HepG2 (cell line): ENCODE results near the gene CXCR4. TPM values are rescaled to one million over a fixed set of nuclear protein-coding genes. Genes with fewer than 3 reads are reported as not detected.

Experiments used
- ATAC-seq: fragments of 200-7000 bp; cut with Tn5 transposase; 3 replicates; pipeline ENCODE4 v1.9.1; 2020; ENCODE audit warnings: mild to moderate bottlenecking, moderate library complexity
- BruUV-seq: library from RNA; stranded (reverse); fragments of 400-500 nt; replicated peaks from 2 replicates; lab custom pipeline; 2021; lab: Mats Ljungman, UMichigan
- CTCF ChIA-PET: fragments of 300-600 bp; formaldehyde crosslinking; extraction: SDS; loops from one replicate; lab custom pipeline; 2021; ENCODE audit warnings: low total read pairs, inconsistent platforms, low intra/inter-chr PET ratio; lab: Yijun Ruan, JAX
- POLR2A ChIA-PET: fragments of 350-600 bp; sonication (Branson Sonifier 250); formaldehyde crosslinking; loops from one replicate; lab custom pipeline; 2020; ENCODE audit warnings: antibody characterized with exemption, inconsistent platforms; lab: Yijun Ruan, JAX
- DNase-seq: peaks from one replicate; pipeline ENCODE4 v3.0.0-alpha.2; 2015; ENCODE audit warnings: low spot score
- FAIRE-seq: peaks from 3 replicates; lab custom pipeline; 2011; peaks lifted over from hg19 to GRCh38; lab: Jason Lieb, UNC
- H2AFZ ChIP-seq: one replicate; pipeline ENCODE4 v1.6.1; 2011; ENCODE audit warnings: low read length, inconsistent platforms
- H3K27ac ChIP-seq: fragments of 300-600 bp; 3 replicates; pipeline ENCODE4 v1.8.0; 2011; ENCODE audit warnings: mixed run types, mild to moderate bottlenecking, mixed read lengths, low read length, inconsistent platforms; ENCODE audit not compliant: insufficient read depth; ENCODE audit errors: extremely low read length
- H3K27me3 ChIP-seq, 2 experiments: fragments of 200-600 bp in 1 of 2; 2 replicates in 1 of 2; 3 replicates in 1 of 2; pipeline versions ENCODE4 v1.6.0 to v1.8.0; 2011; ENCODE audit warnings: low read length in 2 of 2, mild to moderate bottlenecking in 2 of 2, moderate library complexity in 2 of 2, inconsistent platforms in 1 of 2; ENCODE audit not compliant: insufficient read depth in 2 of 2, control insufficient read depth in 1 of 2
- H3K36me3 ChIP-seq, 2 experiments: fragments of 200-600 bp in 1 of 2; replicated peaks in 1 of 2; 2 replicates in 1 of 2; 3 replicates in 1 of 2; pipeline versions ENCODE4 v1.5.1 to v1.8.0; 2011; ENCODE audit warnings: low read length in 2 of 2, inconsistent platforms in 1 of 2; ENCODE audit not compliant: insufficient read depth in 2 of 2, control insufficient read depth in 1 of 2
- H3K4me1 ChIP-seq: 2 replicates; pipeline ENCODE4 v1.5.1; 2012; ENCODE audit warnings: low read length, inconsistent platforms; ENCODE audit not compliant: insufficient read depth
- H3K4me2 ChIP-seq: 2 replicates; pipeline ENCODE4 v1.6.0; 2011; ENCODE audit warnings: low read depth, low read length, inconsistent platforms
- H3K4me3 ChIP-seq, 3 experiments: fragments of 200-600 bp in 1 of 3; sonication (generic), shearing (Covaris generic) in 1 of 3; replicated peaks in 1 of 3; 2 replicates each; pipeline ENCODE4 v1.5.1; 2011 to 2016; ENCODE audit warnings: low read length in 3 of 3, inconsistent platforms in 2 of 3, low read depth in 2 of 3, mild to moderate bottlenecking in 2 of 3, control low read depth in 1 of 3, mixed read lengths in 1 of 3; ENCODE audit not compliant: insufficient read depth in 1 of 3
- H3K79me2 ChIP-seq: one replicate; pipeline ENCODE4 v1.6.1; 2011; ENCODE audit warnings: low read length, inconsistent platforms; ENCODE audit not compliant: insufficient read depth
- H3K9ac ChIP-seq: 2 replicates; pipeline ENCODE4 v1.6.0; 2011; ENCODE audit warnings: mild to moderate bottlenecking, low read depth, low read length, inconsistent platforms; ENCODE audit not compliant: insufficient read depth
- H3K9me3 ChIP-seq: 2 replicates; pipeline ENCODE4 v1.5.1; 2012; ENCODE audit warnings: mild to moderate bottlenecking, low read length
- H4K20me1 ChIP-seq: 2 replicates; pipeline ENCODE4 v1.6.0; 2011; ENCODE audit warnings: inconsistent platforms, mild to moderate bottlenecking, low read length, moderate library complexity; ENCODE audit not compliant: insufficient read depth
- ATM ChIP-seq: fragments of 450-650 bp; IDR thresholded peaks from 2 replicates; pipeline ENCODE4 v1.7.1; 2017; ENCODE audit warnings: mild to moderate bottlenecking, borderline replicate concordance
- FOXA3 ChIP-seq: IDR thresholded peaks from 2 replicates; pipeline ENCODE4 v1.6.1; 2016; ENCODE audit warnings: missing genetic modification reagents, missing compliant biosample characterization
- HIC2 ChIP-seq: sonication (generic); formaldehyde crosslinking; IDR thresholded peaks from 2 replicates; pipeline ENCODE4 v1.9.0; 2022; ENCODE audit warnings: low read depth, missing genetic modification reagents
- HOMEZ ChIP-seq: IDR thresholded peaks from 2 replicates; pipeline ENCODE4 v1.6.1; 2016; ENCODE audit warnings: low read depth
- ISX ChIP-seq: sonication (generic); formaldehyde crosslinking; conservative IDR thresholded peaks from 2 replicates; pipeline ENCODE4 v1.5.0; 2020; ENCODE audit warnings: missing genetic modification reagents
- KDM4B ChIP-seq: sonication (generic); formaldehyde crosslinking; IDR thresholded peaks from 2 replicates; pipeline ENCODE4 v1.4.0; 2020; ENCODE audit warnings: missing genetic modification reagents
- KLF11 ChIP-seq: IDR thresholded peaks from 2 replicates; pipeline ENCODE4 v1.6.1; 2016; ENCODE audit warnings: missing compliant biosample characterization
- MXD3 ChIP-seq: IDR thresholded peaks from 2 replicates; pipeline ENCODE4 v1.6.1; 2016; ENCODE audit warnings: mild to moderate bottlenecking, missing biosample characterization, missing genetic modification reagents
- NBN ChIP-seq: fragments of 450-650 bp; conservative IDR thresholded peaks from 2 replicates; pipeline ENCODE4 v1.6.1; 2017
- NFE2 ChIP-seq: sonication (generic); formaldehyde crosslinking; IDR thresholded peaks from 2 replicates; pipeline ENCODE4 v1.4.0; 2020; ENCODE audit warnings: missing genetic modification reagents
- NFYB ChIP-seq: sonication (generic); formaldehyde crosslinking; IDR thresholded peaks from 2 replicates; pipeline ENCODE4 v1.4.0; 2020; ENCODE audit warnings: missing genetic modification reagents
- NR2F6 ChIP-seq, 2 experiments: IDR thresholded peaks; 2 replicates each; pipeline ENCODE4 v1.6.1; 2016; ENCODE audit warnings: antibody characterized with exemption in 1 of 2, mild to moderate bottlenecking in 1 of 2
- SP140L ChIP-seq: sonication (generic); formaldehyde crosslinking; IDR thresholded peaks from 2 replicates; pipeline ENCODE4 v1.4.0; 2020; ENCODE audit warnings: missing genetic modification reagents, borderline replicate concordance
- SSRP1 ChIP-seq: IDR thresholded peaks from 2 replicates; pipeline ENCODE4 v1.6.1; 2016; ENCODE audit warnings: control low read depth
- TAF1 ChIP-seq: sonication (generic); formaldehyde crosslinking; IDR thresholded peaks from 2 replicates; pipeline ENCODE4 v1.4.0; 2020; ENCODE audit warnings: missing genetic modification reagents
- TEF ChIP-seq: sonication (generic); formaldehyde crosslinking; IDR thresholded peaks from 2 replicates; pipeline ENCODE4 v1.5.0; 2020; ENCODE audit warnings: missing genetic modification reagents
- ZFP36 ChIP-seq: fragments of 150-350 bp; IDR thresholded peaks from 2 replicates; pipeline ENCODE4 v1.6.1; 2018; ENCODE audit warnings: borderline replicate concordance, low read length, low read depth; ENCODE audit not compliant: partially characterized antibody
- ZNF331 ChIP-seq: sonication (generic); formaldehyde crosslinking; IDR thresholded peaks from 2 replicates; pipeline ENCODE4 v1.4.0; 2020; ENCODE audit warnings: missing genetic modification reagents
- ZNF576 ChIP-seq: sonication (generic); formaldehyde crosslinking; IDR thresholded peaks from 2 replicates; pipeline ENCODE4 v1.4.0; 2020; ENCODE audit warnings: mild to moderate bottlenecking, missing genetic modification reagents
- WGBS: methylation state at CpG from one replicate; pipeline ENCODE4 v1.1.6; 2017; ENCODE audit warnings: low lambda C conversion rate; 5-methylcytosine and 5-hydroxymethylcytosine counted together
- in situ Hi-C: cut with HindIII; loops from 2 replicates; pipeline ENCODE4 v1.10.0; 2017; ENCODE audit warnings: low pct_unique_long_range_greater_than_20kb; ENCODE audit not compliant: extremely low pct_ligation_motif_present
- intact Hi-C: fragments of 100-400 bp; cut with micrococcal nuclease; formaldehyde crosslinking; loops from one replicate; pipeline ENCODE4 v1.10.0; 2022; ENCODE audit not compliant: unreplicated experiment
- polyA plus RNA-seq, 8 experiments: library from polyadenylated mRNA; depleted of rRNA in 3 of 8; stranded (reverse) in 7 of 8; unstranded in 1 of 8; fragments of >200 nt; fragmentation: Illumina TruSeq in 4 of 8; extraction: Trizol in 4 of 8; gene quantifications; 2 replicates each; pipeline versions ENCODE4 v1.2.1 to v1.2.3, GENCODE V29; 2011 to 2016; ENCODE audit warnings: low read depth in 4 of 8, missing spikeins in 1 of 8, mixed read lengths in 1 of 8; ENCODE audit not compliant: insufficient read depth in 1 of 8
- total RNA-seq, 5 experiments: library from RNA; depleted of rRNA; stranded (reverse); fragments of >200 nt; fragmentation: Illumina TruSeq; extraction: Trizol; gene quantifications; 2 replicates each; pipeline ENCODE4 v1.2.3, GENCODE V29; 2016; ENCODE audit warnings: low read depth in 1 of 5

CXCR4 gene
- total and polyA plus RNA-seq, 2 of the 13 experiments (the other 11 are each of a cell fraction or from before 2014, with no cell fraction given): 0.34 to 0.55 TPM

- Histone ChIP-seq H3K9ac (no peak overlapping the region), H3K4me3 (no peak overlapping the region), H3K79me2 (no peaks in the 10 kb centered on the region), H3K36me3 (no peaks in the 10 kb centered on the region), H2AFZ (no peak overlapping the region), H3K27ac (no peak overlapping the region), H3K27me3 (peaks cover 0 to 10% of the 10 kb centered on the region in 2 experiments; a peak in 4 of 5 replicates), H3K4me2 (no peak overlapping the region), H3K9me3 (no peaks in the 10 kb centered on the region), H3K4me1 (no peaks in the 10 kb centered on the region), H4K20me1 (no peaks in the 10 kb centered on the region)
- DNase-seq (no peak), ATAC-seq (no peak), FAIRE-seq (no peak)
- intact Hi-C loops (no loop called here), in situ Hi-C loops (no loop called here)
- ChIA-PET POLR2A (no interaction called here), CTCF (no interaction called here)
- 47% methylated on average over 10 of the region's 10 CpGs for WGBS
- TF ChIP-seq HOMEZ (CRISPR knock-in tag) (no peak), ISX (CRISPR knock-in tag) (no peak), NFE2 (CRISPR knock-in tag) (no peak), NBN (no peak), NFYB (no peak), FOXA3 (CRISPR knock-in tag) (no peak), MXD3 (CRISPR knock-in tag) (no peak), TAF1 (CRISPR knock-in tag) (no peak), KLF11 (CRISPR knock-in tag) (no peak), SP140L (CRISPR knock-in tag) (no peak), ZNF576 (CRISPR knock-in tag) (no peak), HIC2 (CRISPR knock-in tag) (no peak), TEF (CRISPR knock-in tag) (no peak), KDM4B (CRISPR knock-in tag) (no peak), SSRP1 (no peak), NR2F6 (IDR thresholded peaks at IDR 0.05) (no peak), NR2F6 (CRISPR knock-in tag; IDR thresholded peaks at IDR 0.05) (no peak), ATM (no peak), ZFP36 (no peak), ZNF331 (no peak)
- BruUV-seq: no TSS peak
These were observed 13.6 kb upstream of the CXCR4 start for GRCh38 chr2:136131484-136131960.
